Panc1 (cell line): ENCODE results near the gene CGA. TPM values are rescaled to one million over a fixed set of nuclear protein-coding genes. Genes with fewer than 3 reads are reported as not detected.
A peak's percentile ranks its signal among the peaks of the same experiment; 100 is the strongest.

ENCODE experiments used
- ATAC-seq: fragments of 200-7000 bp; cut with Tn5 transposase; 2 replicates; pipeline ENCODE4 v1.9.1; 2020; ENCODE audit warnings: mild to moderate bottlenecking, moderate library complexity
- BruUV-seq: library from RNA; stranded (reverse); fragments of 400-500 nt; replicated peaks from 2 replicates; lab custom pipeline; 2021; lab: Mats Ljungman, UMichigan
- CTCF ChIA-PET: fragments of 300-600 bp; sonication (Branson Sonifier 250); formaldehyde crosslinking; loops from one replicate; lab custom pipeline; 2022; ENCODE audit warnings: antibody characterized with exemption; lab: Charles Lee
- POLR2A ChIA-PET: fragments of 300-600 bp; sonication (Branson Sonifier 250); formaldehyde crosslinking; loops from one replicate; lab custom pipeline; 2022; ENCODE audit warnings: antibody characterized with exemption; lab: Charles Lee
- DNase-seq: peaks from one replicate; pipeline ENCODE4 v3.0.0-alpha.2; 2010; ENCODE audit warnings: low read depth, low spot score
- H3K27ac ChIP-seq: 2 replicates; pipeline ENCODE4 v1.5.1; 2011; ENCODE audit warnings: mild to moderate bottlenecking, low read length, inconsistent platforms
- H3K27me3 ChIP-seq: fragments of 200-500 bp; sonication (Bioruptor generic); 2 replicates; pipeline ENCODE4 v1.6.0; 2014; ENCODE audit warnings: low read length, inconsistent platforms; ENCODE audit not compliant: control insufficient read depth, insufficient read depth
- H3K36me3 ChIP-seq: fragments of 200-500 bp; sonication (Bioruptor generic); 2 replicates; pipeline ENCODE4 v1.5.1; 2014; ENCODE audit warnings: inconsistent platforms, mild to moderate bottlenecking, low read length, moderate library complexity; ENCODE audit not compliant: control insufficient read depth, insufficient read depth
- H3K4me1 ChIP-seq: 2 replicates; pipeline ENCODE4 v1.5.1; 2011; ENCODE audit warnings: inconsistent platforms, mild to moderate bottlenecking, low read length, moderate library complexity; ENCODE audit not compliant: control insufficient read depth, insufficient read depth
- H3K4me3 ChIP-seq, 2 experiments: 2 replicates each; pipeline ENCODE4 v1.5.1; 2011 to 2012; ENCODE audit warnings: low read depth in 2 of 2, low read length in 2 of 2, mild to moderate bottlenecking in 2 of 2, inconsistent platforms in 1 of 2, moderate library complexity in 1 of 2
- H3K9me3 ChIP-seq: fragments of 200-500 bp; sonication (Bioruptor generic); 2 replicates; pipeline ENCODE4 v1.5.1; 2014; ENCODE audit warnings: low read depth, mild to moderate bottlenecking, inconsistent platforms, low read length, moderate library complexity; ENCODE audit not compliant: control insufficient read depth, insufficient read depth
- POLR2AphosphoS5 ChIP-seq: IDR thresholded peaks from 2 replicates; pipeline ENCODE4 v1.6.1; 2012; ENCODE audit warnings: mild to moderate bottlenecking, low read depth, low read length, moderate library complexity
- SIN3A ChIP-seq: IDR thresholded peaks from 2 replicates; pipeline ENCODE4 v1.6.1; 2012; ENCODE audit warnings: low read depth, mild to moderate bottlenecking, low read length, moderate library complexity, borderline replicate concordance; ENCODE audit not compliant: insufficient read depth
- TCF7L2 ChIP-seq: IDR thresholded peaks from 2 replicates; pipeline ENCODE4 v1.6.1; 2011; ENCODE audit warnings: mild to moderate bottlenecking, low read depth, low read length, inconsistent platforms
- in situ Hi-C: cut with HindIII; loops from 2 replicates; pipeline ENCODE4 v1.10.0; 2016; ENCODE audit warnings: low sequenced_read_pairs, low pct_unique_long_range_greater_than_20kb
- intact Hi-C: fragments of 100-400 bp; cut with micrococcal nuclease; formaldehyde crosslinking; loops from one replicate; pipeline ENCODE4 v1.10.0; 2022; ENCODE audit not compliant: unreplicated experiment
- total RNA-seq: library from RNA; stranded (reverse); gene quantifications from one replicate; pipeline ENCODE4 v1.2.1, GENCODE V29; 2021; ENCODE audit not compliant: unreplicated experiment
- TF ChIP-seq, protein P1 (sequence below), 2 experiments: IDR thresholded peaks; 2 replicates each; pipeline ENCODE4 v1.6.1; 2011 to 2012; ENCODE audit warnings: low read depth in 2 of 2, control low read depth in 1 of 2, low read length in 1 of 2, mild to moderate bottlenecking in 1 of 2, moderate library complexity in 1 of 2; ENCODE audit not compliant: insufficient read depth in 1 of 2
- TF ChIP-seq, protein P2 (sequence below): fragments of 450-650 bp; IDR thresholded peaks from 2 replicates; pipeline ENCODE4 v1.5.1; 2017; ENCODE audit warnings: mild to moderate bottlenecking

Gene CGA
- total RNA-seq, 1 experiment from 2014 or later = not detected

DNA sequence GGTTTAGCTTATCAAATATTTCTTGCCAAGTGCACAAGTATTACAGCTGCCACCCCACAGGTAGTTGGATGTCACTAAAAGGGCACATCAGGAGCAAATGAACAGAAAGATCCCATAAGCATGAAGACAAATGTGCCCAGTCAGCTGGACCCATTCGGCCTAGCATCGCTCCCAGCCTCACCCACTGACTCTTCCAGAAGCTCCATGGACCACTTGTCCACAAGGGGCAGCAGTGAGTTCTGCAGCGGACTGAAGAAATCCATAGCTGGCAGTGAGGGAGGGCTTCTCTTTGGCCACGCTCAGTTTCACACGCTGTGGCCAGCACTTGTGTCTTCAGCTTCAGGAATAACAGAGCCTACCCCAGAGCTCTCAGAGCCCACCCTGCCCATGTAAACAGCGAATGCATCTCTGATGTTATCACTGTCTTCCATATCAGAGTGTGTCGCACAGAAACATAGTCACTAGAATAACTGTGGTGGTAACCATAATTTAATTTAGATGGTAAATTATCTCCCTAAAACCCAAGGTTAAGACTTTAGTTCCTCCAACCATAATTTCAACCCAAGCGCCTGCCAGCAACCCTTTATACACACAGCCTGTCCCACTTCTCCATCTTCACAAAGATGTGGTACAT, 15.8 kb downstream of the CGA start:
- ATAC-seq (peak; percentile 98), DNase-seq (peak; percentile 42)
- no peaks in the 10 kb centered on the region for H3K36me3 ChIP-seq
- intact Hi-C loops = loop anchor here (10.0 kb wide), 1 partner anchor 166 kb away; no protein-coding TSS in a partner anchor
- peaks cover 6% of the 10 kb centered on the region; the same call in 1 of the 2 replicates for H3K27me3 ChIP-seq
- no peak overlapping the region for H3K27ac ChIP-seq
- BruUV-seq = no TSS peak
- TF ChIP-seq, protein P1, sequence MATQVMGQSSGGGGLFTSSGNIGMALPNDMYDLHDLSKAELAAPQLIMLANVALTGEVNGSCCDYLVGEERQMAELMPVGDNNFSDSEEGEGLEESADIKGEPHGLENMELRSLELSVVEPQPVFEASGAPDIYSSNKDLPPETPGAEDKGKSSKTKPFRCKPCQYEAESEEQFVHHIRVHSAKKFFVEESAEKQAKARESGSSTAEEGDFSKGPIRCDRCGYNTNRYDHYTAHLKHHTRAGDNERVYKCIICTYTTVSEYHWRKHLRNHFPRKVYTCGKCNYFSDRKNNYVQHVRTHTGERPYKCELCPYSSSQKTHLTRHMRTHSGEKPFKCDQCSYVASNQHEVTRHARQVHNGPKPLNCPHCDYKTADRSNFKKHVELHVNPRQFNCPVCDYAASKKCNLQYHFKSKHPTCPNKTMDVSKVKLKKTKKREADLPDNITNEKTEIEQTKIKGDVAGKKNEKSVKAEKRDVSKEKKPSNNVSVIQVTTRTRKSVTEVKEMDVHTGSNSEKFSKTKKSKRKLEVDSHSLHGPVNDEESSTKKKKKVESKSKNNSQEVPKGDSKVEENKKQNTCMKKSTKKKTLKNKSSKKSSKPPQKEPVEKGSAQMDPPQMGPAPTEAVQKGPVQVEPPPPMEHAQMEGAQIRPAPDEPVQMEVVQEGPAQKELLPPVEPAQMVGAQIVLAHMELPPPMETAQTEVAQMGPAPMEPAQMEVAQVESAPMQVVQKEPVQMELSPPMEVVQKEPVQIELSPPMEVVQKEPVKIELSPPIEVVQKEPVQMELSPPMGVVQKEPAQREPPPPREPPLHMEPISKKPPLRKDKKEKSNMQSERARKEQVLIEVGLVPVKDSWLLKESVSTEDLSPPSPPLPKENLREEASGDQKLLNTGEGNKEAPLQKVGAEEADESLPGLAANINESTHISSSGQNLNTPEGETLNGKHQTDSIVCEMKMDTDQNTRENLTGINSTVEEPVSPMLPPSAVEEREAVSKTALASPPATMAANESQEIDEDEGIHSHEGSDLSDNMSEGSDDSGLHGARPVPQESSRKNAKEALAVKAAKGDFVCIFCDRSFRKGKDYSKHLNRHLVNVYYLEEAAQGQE (IDR thresholded peaks at IDR 0.05; ENCODE audit: insufficient read depth in 1 of 2, low read depth in 2 of 2, low read length in 1 of 2) = no peak
- no peak for TF ChIP-seq POLR2AphosphoS5
- TF ChIP-seq SIN3A = no peak
- no peak for TF ChIP-seq TCF7L2
- TF ChIP-seq, protein P2, sequence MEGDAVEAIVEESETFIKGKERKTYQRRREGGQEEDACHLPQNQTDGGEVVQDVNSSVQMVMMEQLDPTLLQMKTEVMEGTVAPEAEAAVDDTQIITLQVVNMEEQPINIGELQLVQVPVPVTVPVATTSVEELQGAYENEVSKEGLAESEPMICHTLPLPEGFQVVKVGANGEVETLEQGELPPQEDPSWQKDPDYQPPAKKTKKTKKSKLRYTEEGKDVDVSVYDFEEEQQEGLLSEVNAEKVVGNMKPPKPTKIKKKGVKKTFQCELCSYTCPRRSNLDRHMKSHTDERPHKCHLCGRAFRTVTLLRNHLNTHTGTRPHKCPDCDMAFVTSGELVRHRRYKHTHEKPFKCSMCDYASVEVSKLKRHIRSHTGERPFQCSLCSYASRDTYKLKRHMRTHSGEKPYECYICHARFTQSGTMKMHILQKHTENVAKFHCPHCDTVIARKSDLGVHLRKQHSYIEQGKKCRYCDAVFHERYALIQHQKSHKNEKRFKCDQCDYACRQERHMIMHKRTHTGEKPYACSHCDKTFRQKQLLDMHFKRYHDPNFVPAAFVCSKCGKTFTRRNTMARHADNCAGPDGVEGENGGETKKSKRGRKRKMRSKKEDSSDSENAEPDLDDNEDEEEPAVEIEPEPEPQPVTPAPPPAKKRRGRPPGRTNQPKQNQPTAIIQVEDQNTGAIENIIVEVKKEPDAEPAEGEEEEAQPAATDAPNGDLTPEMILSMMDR = peak; percentile 97
- POLR2A ChIA-PET = interaction anchor here (0.5 kb wide), 1 partner anchor 16 kb away, joined by 4 read pairs; no protein-coding TSS in a partner anchor
- in situ Hi-C loops = no loop called here
- no peaks in the 10 kb centered on the region for H3K9me3 ChIP-seq
- CTCF ChIA-PET = interaction anchor here (0.6 to 1.1 kb wide), 3 partner anchors 12 to 41 kb away, joined by 3 to 17 read pairs (median 3); no protein-coding TSS in a partner anchor
- H3K4me3 ChIP-seq = no peak overlapping the region
- no peaks in the 10 kb centered on the region for H3K4me1 ChIP-seq

DNA sequence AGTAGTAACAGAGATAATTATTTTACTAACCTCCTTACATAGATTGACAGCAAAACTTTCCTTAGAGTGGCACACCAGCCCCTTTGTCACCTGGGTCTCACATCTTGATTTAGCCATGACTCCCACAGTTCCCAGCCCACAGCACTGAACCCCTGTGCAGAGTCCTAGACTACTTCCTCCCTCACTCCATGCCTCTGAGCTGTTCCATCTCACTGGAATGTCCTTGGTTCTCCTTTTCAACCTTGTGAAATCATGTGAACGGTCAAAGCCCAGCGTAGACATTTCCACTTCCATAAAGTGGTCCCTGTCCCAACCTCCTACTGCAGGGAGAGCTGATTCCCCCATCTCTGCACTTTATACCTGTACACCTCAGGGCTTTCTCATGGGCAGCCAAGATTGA, 19.7 kb downstream of the CGA start:
- H3K4me3 ChIP-seq = no peak overlapping the region
- no peaks in the 10 kb centered on the region for H3K4me1 ChIP-seq
- no peaks in the 10 kb centered on the region for H3K9me3 ChIP-seq
- H3K36me3 ChIP-seq = no peaks in the 10 kb centered on the region
- H3K27ac ChIP-seq = no peak overlapping the region
- DNase-seq = no peak
- POLR2A ChIA-PET = no interaction called here
- CTCF ChIA-PET = no interaction called here
- intact Hi-C loops = loop anchor here (10.0 kb wide), 1 partner anchor 170 kb away; no protein-coding TSS in a partner anchor
- ATAC-seq = no peak
- BruUV-seq = no TSS peak
- TF ChIP-seq POLR2AphosphoS5 = no peak
- TF ChIP-seq, protein P2 = no peak
- no peak for TF ChIP-seq TCF7L2
- TF ChIP-seq, protein P1 (IDR thresholded peaks at IDR 0.05; ENCODE audit: insufficient read depth in 1 of 2, low read depth in 2 of 2, low read length in 1 of 2) = no peak
- TF ChIP-seq SIN3A = no peak
- H3K27me3 ChIP-seq = 0 out of 2 replicates have a peak, but pooled peaks cover 7% of the 10 kb centered on the region
- in situ Hi-C loops = no loop called here
